ENCODE results near the gene PRDM2.

The PRDM2 gene

DNA sequence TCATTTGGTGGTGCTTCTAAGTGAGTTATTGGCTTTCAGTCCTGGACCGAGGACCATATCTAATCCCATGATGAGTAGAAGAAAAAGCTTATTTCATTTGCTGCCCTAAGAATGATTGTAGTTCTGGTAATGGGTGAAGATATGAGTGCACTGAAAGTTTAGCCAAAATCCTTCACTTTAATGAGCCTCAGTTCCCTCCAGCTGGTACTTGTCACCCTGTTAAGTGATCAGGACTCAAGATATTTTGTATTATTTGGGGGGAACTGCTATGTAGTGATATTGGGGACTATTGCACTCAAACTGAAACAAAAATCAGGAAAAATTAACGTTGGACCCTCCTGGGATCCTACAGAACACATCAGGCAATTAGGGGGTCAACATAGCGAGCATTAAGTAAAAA, 165.9 kb downstream of the PRDM2 start:
- H3K4me3 ChIP-seq (ENCODE audit: low read depth, low read length), result no peak overlapping the region
- TF ChIP-seq, protein P1, sequence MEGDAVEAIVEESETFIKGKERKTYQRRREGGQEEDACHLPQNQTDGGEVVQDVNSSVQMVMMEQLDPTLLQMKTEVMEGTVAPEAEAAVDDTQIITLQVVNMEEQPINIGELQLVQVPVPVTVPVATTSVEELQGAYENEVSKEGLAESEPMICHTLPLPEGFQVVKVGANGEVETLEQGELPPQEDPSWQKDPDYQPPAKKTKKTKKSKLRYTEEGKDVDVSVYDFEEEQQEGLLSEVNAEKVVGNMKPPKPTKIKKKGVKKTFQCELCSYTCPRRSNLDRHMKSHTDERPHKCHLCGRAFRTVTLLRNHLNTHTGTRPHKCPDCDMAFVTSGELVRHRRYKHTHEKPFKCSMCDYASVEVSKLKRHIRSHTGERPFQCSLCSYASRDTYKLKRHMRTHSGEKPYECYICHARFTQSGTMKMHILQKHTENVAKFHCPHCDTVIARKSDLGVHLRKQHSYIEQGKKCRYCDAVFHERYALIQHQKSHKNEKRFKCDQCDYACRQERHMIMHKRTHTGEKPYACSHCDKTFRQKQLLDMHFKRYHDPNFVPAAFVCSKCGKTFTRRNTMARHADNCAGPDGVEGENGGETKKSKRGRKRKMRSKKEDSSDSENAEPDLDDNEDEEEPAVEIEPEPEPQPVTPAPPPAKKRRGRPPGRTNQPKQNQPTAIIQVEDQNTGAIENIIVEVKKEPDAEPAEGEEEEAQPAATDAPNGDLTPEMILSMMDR (IDR thresholded peaks at IDR 0.05; ENCODE audit: low read depth, low read length), result no peak

DNA sequence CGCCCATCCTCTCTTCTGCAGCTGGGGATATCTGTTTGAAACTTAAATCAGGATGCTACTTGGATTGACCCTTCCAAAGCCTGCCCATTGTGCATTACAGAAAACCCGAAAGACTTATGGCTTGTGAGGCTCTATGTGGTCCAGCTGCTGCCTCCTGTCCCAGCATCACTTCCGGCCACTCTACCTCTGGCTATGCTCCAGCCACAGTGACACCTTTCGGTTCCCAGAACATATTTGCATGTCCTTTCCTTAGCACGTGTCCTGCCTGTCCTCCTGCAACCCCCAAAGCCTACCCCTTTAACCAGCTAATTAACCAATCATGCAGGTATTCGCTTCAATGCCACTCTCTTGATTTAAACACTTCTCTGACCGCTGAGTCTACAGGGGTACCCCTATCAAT, 167.6 kb downstream of the PRDM2 start:
- no peak overlapping the region for H3K4me3 ChIP-seq (ENCODE audit: low read depth, low read length)

DNA sequence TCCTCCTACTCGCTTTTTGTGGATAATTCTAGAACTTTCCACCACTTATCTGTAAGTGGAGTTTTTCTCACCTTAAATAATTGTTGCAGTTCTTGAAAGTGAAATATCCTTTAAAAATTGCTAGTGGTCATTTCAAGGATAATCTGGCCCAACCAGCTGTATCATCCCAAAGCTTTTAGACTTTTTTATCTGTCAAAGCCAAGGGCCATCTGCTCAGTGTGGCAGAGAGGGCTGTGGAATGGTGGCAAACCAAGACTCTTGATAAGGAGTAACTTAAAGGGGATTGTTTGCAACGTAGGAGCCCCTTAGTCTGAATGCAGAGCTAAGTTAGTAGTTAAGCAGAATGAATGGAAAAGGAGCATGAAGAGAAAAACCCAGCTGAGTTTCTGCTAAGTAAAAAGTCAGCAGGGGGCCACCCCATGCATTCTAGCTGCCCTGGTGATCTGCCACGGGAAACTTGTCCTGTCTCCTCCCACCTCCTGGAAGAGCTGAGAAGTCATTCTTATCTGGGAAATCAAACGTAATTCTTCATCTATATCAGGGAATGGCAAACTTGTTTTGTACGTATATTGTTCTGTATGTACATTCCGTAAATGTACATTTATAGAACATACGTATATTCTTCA, 169.3 kb downstream of the PRDM2 start:
- H3K4me3 ChIP-seq (ENCODE audit: low read depth, low read length), result no peak overlapping the region
- TF ChIP-seq, protein P1 (IDR thresholded peaks at IDR 0.05; ENCODE audit: low read depth, low read length), result no peak

More for the DNA sequence above, 167.6 kb downstream of the PRDM2 start:
- TF ChIP-seq, protein P1 (IDR thresholded peaks at IDR 0.05; ENCODE audit: low read depth, low read length), result no peak

DNA sequence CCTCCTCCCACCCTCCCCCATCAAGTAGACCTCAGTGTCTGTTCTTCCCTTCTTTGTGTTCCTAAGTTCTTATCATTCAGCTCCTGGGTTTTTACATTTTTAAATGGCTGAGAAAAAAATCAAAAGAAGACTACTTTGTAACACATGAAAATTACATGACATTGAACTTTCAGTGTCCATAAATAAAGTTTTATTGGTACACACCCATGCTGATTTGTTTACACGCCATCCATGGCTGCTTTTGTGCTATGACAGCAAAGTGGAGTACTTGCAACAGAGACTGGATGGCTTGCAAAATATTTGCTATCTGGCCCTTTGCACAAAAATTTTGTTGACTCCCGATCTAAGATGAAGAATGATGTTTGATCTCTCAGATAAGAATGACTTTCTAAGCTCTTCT, 171.4 kb downstream of the PRDM2 start:
- H3K4me3 ChIP-seq (ENCODE audit: low read depth, low read length), result no peak overlapping the region
- TF ChIP-seq, protein P1 (IDR thresholded peaks at IDR 0.05; ENCODE audit: low read depth, low read length), result no peak

DNA sequence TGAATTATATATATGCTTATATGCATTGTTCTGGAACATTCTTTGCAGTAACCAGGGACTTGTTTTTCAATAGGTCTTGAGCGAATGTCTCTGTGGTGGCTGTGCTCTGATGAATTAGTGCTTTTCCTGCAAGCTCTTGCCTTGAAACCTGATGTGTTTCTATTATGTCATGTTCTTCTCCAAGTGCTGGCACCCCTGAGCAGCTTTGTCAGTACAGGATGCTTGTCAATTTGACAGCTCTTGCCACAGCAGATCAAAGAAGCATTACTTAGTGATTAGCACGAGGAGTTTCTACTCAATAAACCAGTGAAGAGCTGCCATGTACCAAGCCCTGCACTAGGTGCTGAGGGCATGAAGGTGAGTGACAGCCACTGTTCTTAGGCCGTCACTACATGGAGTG, 171.9 kb downstream of the PRDM2 start:
- no peak overlapping the region for H3K4me3 ChIP-seq (ENCODE audit: low read depth, low read length)
- TF ChIP-seq, protein P1 (IDR thresholded peaks at IDR 0.05; ENCODE audit: low read depth, low read length), result no peak

DNA sequence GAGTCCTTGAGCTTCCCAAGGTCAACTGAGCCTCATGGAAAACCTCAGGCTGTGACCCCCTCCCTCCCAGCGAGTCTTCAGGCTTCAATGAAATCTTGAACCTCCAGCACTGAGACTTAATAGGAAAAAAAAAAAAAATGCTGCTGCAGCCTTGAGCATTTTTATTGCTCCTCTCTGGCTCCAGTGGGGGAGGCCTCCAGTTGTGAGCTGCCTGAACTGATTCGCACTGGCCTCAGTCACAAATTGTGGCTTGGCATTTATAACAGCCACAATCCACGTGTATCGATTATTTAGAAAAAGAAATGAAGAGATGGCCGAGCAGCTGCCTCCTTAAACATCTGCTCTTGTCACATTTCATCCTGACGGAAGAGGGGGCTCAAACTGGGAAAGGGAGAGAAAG, 173.0 kb downstream of the PRDM2 start:
- no peak overlapping the region for H3K4me3 ChIP-seq (ENCODE audit: low read depth, low read length)
- TF ChIP-seq, protein P1 (IDR thresholded peaks at IDR 0.05; ENCODE audit: low read depth, low read length), result no peak

Data from WI38 (cell line).